Vagina (tissue), 2 donors: Measurements from ENCODE around the gene FLYWCH2. TPM values are rescaled to one million over a fixed set of nuclear protein-coding genes. Genes with fewer than 3 reads are reported as not detected.

Experiments used
- DNase-seq, 2 donors: peaks; one replicate each; pipeline ENCODE4 v3.0.0-alpha.2; 2017; ENCODE audit errors: extremely low spot score in 2 of 2
- H3K27ac ChIP-seq: fragments of 200-600 bp; sonication (generic); one replicate; pipeline ENCODE4 v1.5.1; 2019
- H3K27me3 ChIP-seq: fragments of 200-600 bp; sonication (generic); one replicate; pipeline ENCODE4 v1.5.1; 2019
- H3K36me3 ChIP-seq, 2 donors: fragments of 200-600 bp; sonication (generic); one replicate each; pipeline ENCODE4 v1.5.1; 2017 to 2019
- H3K4me1 ChIP-seq: fragments of 200-600 bp; sonication (generic); one replicate; pipeline ENCODE4 v1.5.1; 2019
- H3K4me3 ChIP-seq, 2 donors: fragments of 200-600 bp; sonication (generic); 1 replicate in 1 of 2; 2 replicates in 1 of 2; pipeline ENCODE4 v1.5.1; 2016 to 2019
- H3K9me3 ChIP-seq: fragments of 200-600 bp; sonication (generic); one replicate; pipeline ENCODE4 v1.5.1; 2019
- POLR2A ChIP-seq, 2 donors: fragments of 450-650 bp; IDR thresholded peaks; one replicate each; pipeline ENCODE4 v1.6.1; 2017; ENCODE audit warnings: antibody characterized with exemption in 2 of 2, mild to moderate bottlenecking in 2 of 2, moderate library complexity in 2 of 2
- POLR2AphosphoS5 ChIP-seq, 2 donors: sonication (generic); formaldehyde crosslinking; IDR thresholded peaks; one replicate each; pipeline ENCODE4 v1.9.0; 2017; ENCODE audit warnings: antibody characterized with exemption in 2 of 2, mild to moderate bottlenecking in 2 of 2, low read depth in 1 of 2; ENCODE audit not compliant: insufficient read depth in 1 of 2
- intact Hi-C: fragments of 100-400 bp; cut with DNase I; formaldehyde crosslinking; loops from one replicate; pipeline ENCODE4 v1.15.1; 2023
- total RNA-seq: library from RNA; depleted of rRNA; stranded (reverse); fragments of >200 nt; gene quantifications from one replicate; pipeline ENCODE4 v1.2.3, GENCODE V29; 2016
- TF ChIP-seq, protein P1 (sequence below), 3 experiments: fragments of 450-650 bp in 2 of 3; fragments of 200-600 bp in 1 of 3; sonication (generic) in 1 of 3; IDR thresholded peaks; one replicate each; pipeline ENCODE4 v1.5.1; 2017 to 2019; ENCODE audit warnings: antibody characterized with exemption in 3 of 3, mild to moderate bottlenecking in 2 of 3, moderate library complexity in 2 of 3

The FLYWCH2 gene
- total RNA-seq, 1 donor from 2014 or later, result 65.1 TPM

DNA sequence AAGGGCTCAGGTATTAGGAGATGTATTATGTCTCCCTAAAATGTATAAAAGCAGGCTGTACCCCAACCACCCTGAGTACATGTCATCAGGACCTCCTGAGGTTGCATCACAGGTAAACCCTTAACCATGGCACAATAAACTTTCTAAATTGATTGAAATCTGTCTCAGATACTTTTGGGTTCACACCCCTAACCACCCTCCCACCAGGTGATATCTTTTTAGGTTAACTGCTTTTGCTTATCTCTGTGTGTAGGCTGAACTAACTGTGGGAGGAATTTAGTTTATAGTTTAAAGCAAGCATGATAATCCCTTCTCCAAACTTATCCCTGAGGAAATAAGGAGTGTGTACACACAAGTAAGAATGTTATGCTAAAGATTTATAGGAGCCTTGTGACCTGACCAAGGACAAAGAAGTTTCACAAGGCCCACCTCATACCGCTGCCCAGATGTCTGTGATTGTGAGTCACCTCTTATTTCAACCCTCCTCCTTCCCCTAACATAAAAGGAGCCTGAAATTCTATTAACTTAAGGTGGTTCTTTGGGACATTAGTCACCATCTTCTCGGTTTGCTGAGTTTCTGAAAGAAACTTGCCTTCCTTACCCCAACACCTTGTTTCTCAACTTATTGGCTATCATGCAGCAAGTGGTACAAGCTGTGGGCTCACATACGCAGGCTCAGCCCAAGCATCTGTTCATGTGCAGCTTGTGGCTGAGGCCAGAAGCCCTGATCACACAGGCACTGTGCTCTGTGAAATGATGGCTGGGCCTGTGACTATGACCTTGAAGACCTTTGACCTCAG is 36.3 kb upstream of the FLYWCH2 start:
- Histone ChIP-seq H3K4me3 (no peak overlapping the region), H3K36me3 (no peaks in the 10 kb centered on the region), H3K9me3 (no peaks in the 10 kb centered on the region), H3K27me3 (no peaks in the 10 kb centered on the region), H3K4me1 (peaks cover 10% of the 10 kb centered on the region), H3K27ac (no peak overlapping the region)
- intact Hi-C loops, result no loop called here
- TF ChIP-seq, protein P1, sequence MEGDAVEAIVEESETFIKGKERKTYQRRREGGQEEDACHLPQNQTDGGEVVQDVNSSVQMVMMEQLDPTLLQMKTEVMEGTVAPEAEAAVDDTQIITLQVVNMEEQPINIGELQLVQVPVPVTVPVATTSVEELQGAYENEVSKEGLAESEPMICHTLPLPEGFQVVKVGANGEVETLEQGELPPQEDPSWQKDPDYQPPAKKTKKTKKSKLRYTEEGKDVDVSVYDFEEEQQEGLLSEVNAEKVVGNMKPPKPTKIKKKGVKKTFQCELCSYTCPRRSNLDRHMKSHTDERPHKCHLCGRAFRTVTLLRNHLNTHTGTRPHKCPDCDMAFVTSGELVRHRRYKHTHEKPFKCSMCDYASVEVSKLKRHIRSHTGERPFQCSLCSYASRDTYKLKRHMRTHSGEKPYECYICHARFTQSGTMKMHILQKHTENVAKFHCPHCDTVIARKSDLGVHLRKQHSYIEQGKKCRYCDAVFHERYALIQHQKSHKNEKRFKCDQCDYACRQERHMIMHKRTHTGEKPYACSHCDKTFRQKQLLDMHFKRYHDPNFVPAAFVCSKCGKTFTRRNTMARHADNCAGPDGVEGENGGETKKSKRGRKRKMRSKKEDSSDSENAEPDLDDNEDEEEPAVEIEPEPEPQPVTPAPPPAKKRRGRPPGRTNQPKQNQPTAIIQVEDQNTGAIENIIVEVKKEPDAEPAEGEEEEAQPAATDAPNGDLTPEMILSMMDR (IDR thresholded peaks at IDR 0.05), result no peak
- TF ChIP-seq POLR2A (IDR thresholded peaks at IDR 0.05) (no peak), POLR2AphosphoS5 (IDR thresholded peaks at IDR 0.05; ENCODE audit: insufficient read depth in 1 of 2, low read depth in 1 of 2) (no peak)
- DNase-seq, result no peak

DNA sequence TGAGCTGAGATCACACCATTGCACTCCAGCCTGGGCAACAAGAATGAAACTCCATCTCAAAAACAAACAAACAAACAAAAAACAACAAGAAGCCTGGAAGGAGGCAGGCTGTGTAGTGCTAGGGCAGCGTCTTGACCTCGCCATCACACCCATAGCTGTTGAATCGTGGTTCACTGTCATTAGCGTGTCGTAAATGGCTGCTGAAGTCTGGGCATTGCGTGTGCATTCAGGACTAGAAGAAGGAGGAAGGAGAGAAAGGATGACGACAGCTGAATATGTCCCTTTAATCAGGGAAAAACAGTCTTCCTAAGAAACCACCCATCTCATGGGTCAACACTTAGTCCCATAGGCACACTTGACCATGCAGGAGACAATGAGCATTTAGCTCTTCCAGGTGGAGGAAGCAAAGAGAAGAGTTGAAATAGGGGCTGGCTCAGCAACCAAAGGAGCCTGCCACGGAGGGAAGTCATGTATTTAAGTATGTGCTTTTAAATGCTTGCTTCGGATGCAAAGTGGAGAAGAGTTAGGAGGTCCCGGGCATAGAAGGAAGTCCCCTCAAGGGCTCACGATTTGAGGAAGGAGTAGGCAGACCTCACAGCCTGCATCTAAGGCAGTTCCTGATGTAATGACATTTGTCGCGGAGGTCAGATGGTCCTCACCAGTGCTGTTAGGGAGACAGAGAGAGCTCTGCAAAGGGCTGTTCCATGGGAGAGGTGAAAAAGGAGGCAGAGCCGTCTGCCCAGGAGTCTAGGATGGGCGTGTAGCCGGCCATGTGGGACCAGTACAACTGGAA is 33.9 kb upstream of the FLYWCH2 start:
- no peaks in the 10 kb centered on the region for H3K27me3 ChIP-seq
- TF ChIP-seq POLR2A (IDR thresholded peaks at IDR 0.05) (no peak), POLR2AphosphoS5 (IDR thresholded peaks at IDR 0.05; ENCODE audit: insufficient read depth in 1 of 2, low read depth in 1 of 2) (no peak)
- TF ChIP-seq, protein P1 (IDR thresholded peaks at IDR 0.05), result no peak
- no peaks in the 10 kb centered on the region for H3K36me3 ChIP-seq
- H3K9me3 ChIP-seq, result no peaks in the 10 kb centered on the region
- no peak overlapping the region for H3K27ac ChIP-seq
- H3K4me1 ChIP-seq, result no peaks in the 10 kb centered on the region
- no peak overlapping the region for H3K4me3 ChIP-seq
- DNase-seq, result no peak
- intact Hi-C loops, result no loop called here

DNA sequence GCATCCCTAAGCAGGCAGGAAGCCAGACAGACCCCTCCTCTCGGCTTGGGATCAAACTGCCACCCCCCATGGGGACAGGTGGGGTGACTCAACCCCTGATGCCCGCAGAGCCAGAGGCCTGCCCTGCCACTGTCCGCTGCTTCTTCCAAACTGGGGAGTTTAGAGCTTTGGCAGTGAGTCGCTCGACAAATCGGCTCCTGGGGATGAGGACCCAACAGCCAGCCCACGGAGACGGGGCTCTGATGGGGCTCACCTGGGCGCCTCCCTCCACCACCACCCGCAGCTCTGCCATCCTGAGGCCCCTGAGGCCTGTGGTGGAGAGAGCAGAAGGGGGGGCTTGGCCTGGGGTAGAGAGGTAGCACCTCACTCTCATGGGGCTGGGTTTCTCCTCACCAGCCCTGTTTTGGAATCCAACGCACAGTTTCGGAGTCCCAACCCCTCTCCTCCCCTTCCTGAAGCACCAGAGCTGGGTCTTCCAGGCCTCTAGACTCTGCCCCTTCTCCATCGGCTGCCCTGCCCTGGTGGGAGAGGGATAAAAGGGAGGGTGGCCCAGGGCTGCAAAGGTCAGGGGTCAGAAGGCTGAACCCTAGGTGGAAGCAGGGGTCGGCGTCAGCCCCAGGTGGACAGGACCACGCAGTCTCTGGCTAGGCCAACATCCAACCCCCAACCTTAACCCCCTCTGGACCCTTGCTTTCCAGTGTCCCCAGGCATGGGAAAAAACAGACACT is 30.8 kb upstream of the FLYWCH2 start:
- Histone ChIP-seq H3K9me3 (no peaks in the 10 kb centered on the region), H3K4me3 (no peak overlapping the region), H3K36me3 (no peaks in the 10 kb centered on the region), H3K4me1 (no peaks in the 10 kb centered on the region), H3K27me3 (no peaks in the 10 kb centered on the region), H3K27ac (no peak overlapping the region)
- TF ChIP-seq POLR2A (IDR thresholded peaks at IDR 0.05) (no peak), POLR2AphosphoS5 (IDR thresholded peaks at IDR 0.05; ENCODE audit: insufficient read depth in 1 of 2, low read depth in 1 of 2) (no peak)
- TF ChIP-seq, protein P1 (IDR thresholded peaks at IDR 0.05), result no peak
- no peak for DNase-seq
- intact Hi-C loops, result no loop called here

DNA sequence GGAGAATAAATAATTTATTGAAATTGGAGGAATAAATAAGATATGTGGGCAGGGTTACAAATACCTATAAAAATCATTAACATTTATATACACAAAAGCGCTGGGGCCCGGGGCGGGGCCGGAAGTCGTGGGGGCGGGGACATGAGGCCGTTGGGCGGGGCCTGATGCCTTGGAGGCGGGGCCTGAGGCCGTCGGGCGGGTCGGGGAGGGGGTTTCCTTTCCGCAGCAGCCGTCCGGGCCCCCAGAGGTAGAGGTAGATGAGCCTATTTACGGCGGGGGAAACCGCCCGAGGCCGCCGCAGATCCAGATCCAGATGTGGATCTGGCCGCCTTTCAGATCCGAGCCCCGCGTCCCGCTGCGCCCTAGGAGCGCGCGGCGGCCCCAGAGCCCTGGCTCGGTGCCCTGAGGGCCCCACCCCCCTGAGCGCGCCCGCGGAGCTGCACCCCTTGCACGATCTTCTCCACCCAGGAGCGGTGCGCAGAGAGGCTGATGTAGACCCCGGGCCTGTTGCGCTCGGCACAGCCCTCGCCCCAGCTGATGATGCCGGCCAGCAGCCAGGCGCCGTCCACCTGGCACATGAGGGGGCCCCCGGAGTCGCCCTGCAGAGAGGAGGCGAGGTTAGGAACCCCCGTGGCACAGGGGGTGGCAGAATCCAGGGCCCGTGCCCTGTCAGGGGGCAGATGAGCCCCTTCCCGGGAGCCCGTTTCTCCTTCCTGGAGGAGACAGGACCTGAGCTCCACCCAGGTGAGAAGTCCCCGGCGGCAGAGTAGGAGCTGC is 30.1 kb upstream of the FLYWCH2 start:
- Histone ChIP-seq H3K27ac (no peak overlapping the region), H3K9me3 (no peaks in the 10 kb centered on the region), H3K4me1 (no peaks in the 10 kb centered on the region), H3K27me3 (no peaks in the 10 kb centered on the region), H3K4me3 (no peak overlapping the region), H3K36me3 (no peaks in the 10 kb centered on the region)
- no peak for TF ChIP-seq POLR2AphosphoS5 (IDR thresholded peaks at IDR 0.05; ENCODE audit: insufficient read depth in 1 of 2, low read depth in 1 of 2)
- TF ChIP-seq, protein P1 (IDR thresholded peaks at IDR 0.05), result no peak
- TF ChIP-seq POLR2A (IDR thresholded peaks at IDR 0.05), result no peak
- intact Hi-C loops, result no loop called here
- peak in 1 of 2 donors; percentile 74 for DNase-seq
